Mesenchymal stem cell (in vitro differentiated cells and primary cell): ENCODE measurements around the gene OLIG1.

Experiments used
- DNase-seq: peaks from one replicate; pipeline ENCODE4 v3.0.0-alpha.2; 2013
- H2AFZ ChIP-seq: one replicate; pipeline ENCODE4 v1.6.1; 2013; ENCODE audit warnings: low read depth, mild to moderate bottlenecking, control low read depth, inconsistent platforms, low read length, moderate library complexity
- H2AK5ac ChIP-seq: 2 replicates; pipeline ENCODE4 v1.6.1; 2013; ENCODE audit warnings: low read length, moderate library complexity, mild to moderate bottlenecking, inconsistent platforms; ENCODE audit not compliant: severe bottlenecking
- H2BK120ac ChIP-seq: one replicate; pipeline ENCODE4 v1.6.1; 2013; ENCODE audit warnings: low read depth, mild to moderate bottlenecking, inconsistent platforms, low read length, moderate library complexity
- H2BK12ac ChIP-seq, 2 experiments: one replicate each; pipeline ENCODE4 v1.6.1; 2013; ENCODE audit warnings: inconsistent platforms in 2 of 2, low read length in 2 of 2, mild to moderate bottlenecking in 2 of 2, moderate library complexity in 2 of 2, control low read depth in 1 of 2
- H2BK15ac ChIP-seq: one replicate; pipeline ENCODE4 v1.6.1; 2013; ENCODE audit warnings: mild to moderate bottlenecking, low read depth, inconsistent platforms; ENCODE audit not compliant: poor library complexity, severe bottlenecking
- H2BK5ac ChIP-seq: 2 replicates; pipeline ENCODE4 v1.6.1; 2013; ENCODE audit warnings: low read depth, mild to moderate bottlenecking, low read length, control low read depth, inconsistent platforms; ENCODE audit not compliant: poor library complexity, severe bottlenecking
- H3K14ac ChIP-seq, 2 experiments: one replicate each; pipeline ENCODE4 v1.6.1; 2013; ENCODE audit warnings: inconsistent platforms in 2 of 2, low read length in 2 of 2, control low read depth in 1 of 2, mild to moderate bottlenecking in 1 of 2, moderate library complexity in 1 of 2
- H3K18ac ChIP-seq, 2 experiments: one replicate each; pipeline ENCODE4 v1.6.1; 2013; ENCODE audit warnings: inconsistent platforms in 2 of 2, low read length in 2 of 2, control low read depth in 1 of 2, low read depth in 1 of 2, mild to moderate bottlenecking in 1 of 2
- H3K23ac ChIP-seq, 2 experiments: one replicate each; pipeline ENCODE4 v1.6.1; 2013; ENCODE audit warnings: inconsistent platforms in 2 of 2, low read length in 2 of 2, mild to moderate bottlenecking in 2 of 2, moderate library complexity in 2 of 2, control low read depth in 1 of 2
- H3K27ac ChIP-seq: 2 replicates; pipeline ENCODE4 v1.5.1; 2013; ENCODE audit warnings: mild to moderate bottlenecking, moderate library complexity, low read length, control low read depth, inconsistent platforms; ENCODE audit not compliant: poor library complexity, severe bottlenecking
- H3K27me3 ChIP-seq, 2 experiments: 2 replicates each; pipeline versions ENCODE4 v1.6.1 to v1.7.0; 2013; ENCODE audit warnings: low read length in 2 of 2, mild to moderate bottlenecking in 2 of 2, moderate library complexity in 2 of 2, control low read depth in 1 of 2, inconsistent platforms in 1 of 2; ENCODE audit not compliant: control insufficient read depth in 1 of 2, insufficient read depth in 1 of 2
- H3K36me3 ChIP-seq, 2 experiments: 2 replicates each; pipeline versions ENCODE4 v1.6.1 to v1.7.0; 2013; ENCODE audit warnings: low read length in 2 of 2, control low read depth in 1 of 2, inconsistent platforms in 1 of 2, low read depth in 1 of 2, mild to moderate bottlenecking in 1 of 2; ENCODE audit not compliant: insufficient read depth in 2 of 2, control insufficient read depth in 1 of 2
- H3K4ac ChIP-seq, 2 experiments: one replicate each; pipeline ENCODE4 v1.6.1; 2013; ENCODE audit warnings: inconsistent platforms in 2 of 2, low read length in 2 of 2, mild to moderate bottlenecking in 2 of 2, moderate library complexity in 2 of 2, control low read depth in 1 of 2, low read depth in 1 of 2
- H3K4me1 ChIP-seq: 2 replicates; pipeline ENCODE4 v1.6.1; 2013; ENCODE audit warnings: low read depth, low read length, control low read depth; ENCODE audit not compliant: control insufficient read depth, insufficient read depth
- H3K4me2 ChIP-seq: 2 replicates; pipeline ENCODE4 v1.6.1; 2013; ENCODE audit warnings: low read length, mild to moderate bottlenecking, inconsistent platforms; ENCODE audit not compliant: poor library complexity, severe bottlenecking
- H3K4me3 ChIP-seq, 2 experiments: 2 replicates each; pipeline versions ENCODE4 v1.5.1 to v1.7.0; 2013; ENCODE audit warnings: low read length in 2 of 2, mild to moderate bottlenecking in 2 of 2, control low read depth in 1 of 2, low read depth in 1 of 2; ENCODE audit not compliant: insufficient read depth in 1 of 2
- H3K79me1 ChIP-seq: replicated peaks from 2 replicates; pipeline ENCODE4 v1.6.1; 2013; ENCODE audit warnings: mild to moderate bottlenecking, control low read depth, low read length, inconsistent platforms; ENCODE audit not compliant: poor library complexity, severe bottlenecking
- H3K9ac ChIP-seq: 2 replicates; pipeline ENCODE4 v1.7.0; 2013; ENCODE audit warnings: mild to moderate bottlenecking, low read length, moderate library complexity
- H3K9me3 ChIP-seq: 2 replicates; pipeline ENCODE4 v1.7.0; 2013; ENCODE audit warnings: mild to moderate bottlenecking, low read length; ENCODE audit not compliant: control insufficient read depth
- H4K8ac ChIP-seq: one replicate; pipeline ENCODE4 v1.6.1; 2013; ENCODE audit warnings: inconsistent platforms, mild to moderate bottlenecking, low read length, moderate library complexity
- H4K91ac ChIP-seq: one replicate; pipeline ENCODE4 v1.6.1; 2013; ENCODE audit warnings: mild to moderate bottlenecking, low read length, inconsistent platforms
- WGBS: methylation state at CpG from one replicate; pipeline ENCODE4 v1.1.7; 2013; ENCODE audit warnings: mixed read lengths; 5-methylcytosine and 5-hydroxymethylcytosine counted together

OLIG1 gene

GRCh38 chr21:33069243-33069642 lies 698 bp upstream of the OLIG1 start:
- H4K91ac ChIP-seq, result no peak overlapping the region
- peaks cover 84 to 97% of the 10 kb centered on the region in 2 experiments for H3K27me3 ChIP-seq
- no peak overlapping the region for H2BK120ac ChIP-seq
- H3K4me3 ChIP-seq, result no peak overlapping the region
- H3K4me1 ChIP-seq, result peaks cover 22% of the 10 kb centered on the region
- peaks cover 11% of the 10 kb centered on the region for H3K9me3 ChIP-seq
- no peak overlapping the region for H3K9ac ChIP-seq
- no peak overlapping the region for H2AFZ ChIP-seq
- H3K23ac ChIP-seq, result no peak overlapping the region
- 57% methylated on average over 3 of the region's 5 CpGs for WGBS
- no peak overlapping the region for H3K18ac ChIP-seq
- H4K8ac ChIP-seq, result no peak overlapping the region
- no peaks in the 10 kb centered on the region for H3K79me1 ChIP-seq
- no peak overlapping the region for H3K4me2 ChIP-seq
- H3K14ac ChIP-seq, result no peak overlapping the region
- no peak overlapping the region for H2BK15ac ChIP-seq
- H3K4ac ChIP-seq, result no peak overlapping the region
- no peak overlapping the region for H2AK5ac ChIP-seq
- no peak overlapping the region for H2BK12ac ChIP-seq
- H3K27ac ChIP-seq, result no peak overlapping the region
- no peak overlapping the region for H2BK5ac ChIP-seq
- peaks cover 0 to 3% of the 10 kb centered on the region in 2 experiments for H3K36me3 ChIP-seq
- DNase-seq, result no peak

- H3K79me1 ChIP-seq, result no peaks in the 10 kb centered on the region
- H4K8ac ChIP-seq, result no peak overlapping the region
- no peak overlapping the region for H2BK12ac ChIP-seq
- H3K23ac ChIP-seq, result no peak overlapping the region
- H3K18ac ChIP-seq, result no peak overlapping the region
- no peak overlapping the region for H3K14ac ChIP-seq
- peak overlapping the region; percentile 37 for H3K4me2 ChIP-seq
- no peak overlapping the region for H2BK120ac ChIP-seq
- no peak overlapping the region for H3K4ac ChIP-seq
- 6% methylated on average over 11 of the region's 11 CpGs for WGBS
- peaks cover 0 to 3% of the 10 kb centered on the region in 2 experiments for H3K36me3 ChIP-seq
- H3K27me3 ChIP-seq, result peaks cover 84 to 97% of the 10 kb centered on the region in 2 experiments
- no peak for DNase-seq
- H3K4me3 ChIP-seq, result no peak overlapping the region
- H3K27ac ChIP-seq, result no peak overlapping the region
- no peak overlapping the region for H2AK5ac ChIP-seq
- H3K4me1 ChIP-seq, result peaks cover 22% of the 10 kb centered on the region
- H4K91ac ChIP-seq, result no peak overlapping the region
- no peak overlapping the region for H2AFZ ChIP-seq
- H3K9me3 ChIP-seq, result peaks cover 11% of the 10 kb centered on the region
- H3K9ac ChIP-seq, result no peak overlapping the region
- H2BK15ac ChIP-seq, result no peak overlapping the region
- H2BK5ac ChIP-seq, result no peak overlapping the region
These were observed 322 bp upstream of the OLIG1 start for GRCh38 chr21:33069645-33069993.

GRCh38 chr21:33070744-33070997 lies 730 bp downstream of the OLIG1 start:
- no peak overlapping the region for H3K4ac ChIP-seq
- peaks cover 11% of the 10 kb centered on the region for H3K9me3 ChIP-seq
- no peak overlapping the region for H4K8ac ChIP-seq
- no peak overlapping the region for H3K4me3 ChIP-seq
- H3K27ac ChIP-seq, result no peak overlapping the region
- no peak overlapping the region for H2BK15ac ChIP-seq
- no peak overlapping the region for H2BK5ac ChIP-seq
- no peak overlapping the region for H2AFZ ChIP-seq
- H4K91ac ChIP-seq, result no peak overlapping the region
- peaks cover 89 to 98% of the 10 kb centered on the region in 2 experiments for H3K27me3 ChIP-seq
- no peaks in the 10 kb centered on the region for H3K79me1 ChIP-seq
- H3K4me2 ChIP-seq, result peak overlapping the region; percentile 72
- no peak overlapping the region for H3K9ac ChIP-seq
- 3% methylated on average over 30 of the region's 44 CpGs for WGBS
- no peak overlapping the region for H2BK120ac ChIP-seq
- no peak overlapping the region for H3K18ac ChIP-seq
- H2BK12ac ChIP-seq, result no peak overlapping the region
- peaks cover 0 to 3% of the 10 kb centered on the region in 2 experiments for H3K36me3 ChIP-seq
- H3K23ac ChIP-seq, result no peak overlapping the region
- DNase-seq, result no peak
- no peak overlapping the region for H3K14ac ChIP-seq
- H3K4me1 ChIP-seq, result peaks cover 22% of the 10 kb centered on the region
- no peak overlapping the region for H2AK5ac ChIP-seq

- Histone ChIP-seq H3K4me3 (peak overlapping the region; percentile 28 to 72), H3K9ac (no peak overlapping the region), H2BK5ac (no peak overlapping the region), H3K36me3 (peaks cover 0 to 3% of the 10 kb centered on the region in 2 experiments), H3K4me1 (peaks cover 22% of the 10 kb centered on the region), H3K23ac (no peak overlapping the region), H2AFZ (no peak overlapping the region), H2BK12ac (no peak overlapping the region), H2BK120ac (no peak overlapping the region), H3K14ac (no peak overlapping the region), H4K8ac (no peak overlapping the region), H3K4me2 (peak overlapping the region; percentile 92), H3K79me1 (no peaks in the 10 kb centered on the region), H3K27me3 (peaks cover 91 to 98% of the 10 kb centered on the region in 2 experiments), H4K91ac (no peak overlapping the region), H2AK5ac (no peak overlapping the region), H3K4ac (no peak overlapping the region), H3K9me3 (peaks cover 11% of the 10 kb centered on the region), H3K27ac (no peak overlapping the region), H3K18ac (no peak overlapping the region), H2BK15ac (no peak overlapping the region)
- WGBS, result 1% methylated on average over 62 of the region's 69 CpGs
- DNase-seq, result peak; percentile 23
These were observed 1.2 kb downstream of the OLIG1 start for GRCh38 chr21:33070998-33071769.
